Daoy (cell line): ENCODE results near the gene RAD51B. TPM values are rescaled to one million over a fixed set of nuclear protein-coding genes. Genes with fewer than 3 reads are reported as not detected.

Experiments used
- DNase-seq: peaks from one replicate; pipeline ENCODE4 v3.0.0-alpha.2; 2015; ENCODE audit warnings: low read depth
- total RNA-seq: library from RNA; depleted of rRNA; stranded (reverse); fragments of >200 nt; shearing (Covaris generic); gene quantifications from 2 replicates; pipeline ENCODE4 v1.2.3, GENCODE V29; 2014

RAD51B gene
- total RNA-seq, 1 experiment from 2014 or later: 15.8 TPM

GRCh38 chr14:68143341-68143841 is 323.8 kb downstream of the RAD51B start:
- peak; percentile 83 for DNase-seq

DNA sequence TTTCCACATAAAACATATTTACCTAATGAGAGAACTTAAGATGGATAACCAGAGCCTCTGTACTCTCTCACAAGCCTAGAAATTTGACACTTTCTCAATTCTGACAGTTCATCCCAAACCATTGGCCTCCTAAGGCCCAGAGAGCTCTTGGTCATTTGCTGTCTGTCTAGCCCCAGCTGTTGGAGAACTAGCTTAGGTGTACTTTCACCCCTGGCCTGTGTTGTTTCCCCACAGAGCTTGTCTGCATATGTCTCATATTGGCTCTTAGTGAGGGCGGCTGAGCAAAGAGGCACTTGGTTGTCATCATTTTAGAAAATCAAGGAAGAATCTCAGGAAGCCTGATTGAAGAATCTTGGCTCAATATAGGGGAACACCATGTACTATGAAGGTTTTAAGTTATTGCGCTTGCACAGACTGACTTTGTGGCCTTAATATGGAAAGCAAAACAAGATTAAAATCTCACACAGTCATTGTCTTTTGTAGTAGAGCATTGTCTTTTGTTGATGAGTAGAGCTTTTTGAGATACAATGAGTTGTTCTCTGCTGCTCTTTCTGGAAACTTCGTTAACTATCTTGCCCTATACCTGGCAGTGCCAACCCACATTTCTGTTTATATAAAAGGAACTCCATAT is 324.6 kb downstream of the RAD51B start:
- DNase-seq: peak; percentile 20

- peak; percentile 43 for DNase-seq
Observed at GRCh38 chr14:68145036-68145435, 325.5 kb downstream of the RAD51B start.

GRCh38 chr14:68145539-68145938 is 326.0 kb downstream of the RAD51B start:
- no peak for DNase-seq

GRCh38 chr14:68146818-68147217 is 327.2 kb downstream of the RAD51B start:
- DNase-seq: peak; percentile 95

- DNase-seq: no peak
Observed at GRCh38 chr14:68147303-68147702, 327.7 kb downstream of the RAD51B start.

DNA sequence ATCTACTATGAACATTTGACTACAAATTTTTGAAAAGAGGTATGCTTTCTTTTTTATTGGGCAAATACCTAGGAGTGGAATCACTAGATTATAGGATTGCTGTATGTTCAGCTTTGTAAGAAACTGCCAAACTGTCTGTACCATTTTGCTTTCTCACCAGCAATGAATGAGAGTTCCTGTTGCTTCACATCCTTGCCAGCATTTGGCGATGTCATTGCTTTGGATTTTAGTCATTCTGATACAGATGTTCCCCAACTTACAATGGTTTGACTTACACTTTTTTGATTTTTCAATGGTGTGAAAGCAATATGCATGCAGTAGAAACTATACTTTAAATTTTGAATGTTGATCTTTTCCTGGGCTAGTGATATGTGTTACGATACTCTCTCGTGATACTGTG is 328.7 kb downstream of the RAD51B start:
- DNase-seq: peak; percentile 38

GRCh38 chr14:68148763-68149162 is 329.2 kb downstream of the RAD51B start:
- no peak for DNase-seq

GRCh38 chr14:68153275-68153674 is 333.7 kb downstream of the RAD51B start:
- DNase-seq: no peak

DNA sequence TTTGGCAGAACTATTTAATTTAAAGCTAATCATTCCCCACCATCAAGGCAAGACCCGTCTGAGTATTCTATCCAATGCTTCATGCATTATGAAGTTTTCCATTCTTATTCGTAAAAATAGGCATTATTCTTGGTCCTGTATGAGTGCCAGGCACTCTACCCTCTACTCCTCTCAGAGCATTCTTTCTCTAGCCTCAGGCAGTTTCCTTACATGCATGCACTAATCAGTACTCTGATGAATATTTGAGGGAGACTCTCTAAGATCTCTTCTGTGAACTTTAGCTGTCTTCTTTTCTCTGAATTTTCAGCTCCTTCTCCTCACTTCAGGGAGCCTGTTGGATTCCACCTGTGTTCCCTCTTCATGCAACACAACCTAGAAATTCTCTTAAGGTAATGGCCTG is 334.7 kb downstream of the RAD51B start:
- DNase-seq: no peak

- peak; percentile 56 for DNase-seq
Observed at GRCh38 chr14:68157971-68158371, 338.4 kb downstream of the RAD51B start.

GRCh38 chr14:68158640-68159039 is 339.1 kb downstream of the RAD51B start:
- DNase-seq: no peak

DNA sequence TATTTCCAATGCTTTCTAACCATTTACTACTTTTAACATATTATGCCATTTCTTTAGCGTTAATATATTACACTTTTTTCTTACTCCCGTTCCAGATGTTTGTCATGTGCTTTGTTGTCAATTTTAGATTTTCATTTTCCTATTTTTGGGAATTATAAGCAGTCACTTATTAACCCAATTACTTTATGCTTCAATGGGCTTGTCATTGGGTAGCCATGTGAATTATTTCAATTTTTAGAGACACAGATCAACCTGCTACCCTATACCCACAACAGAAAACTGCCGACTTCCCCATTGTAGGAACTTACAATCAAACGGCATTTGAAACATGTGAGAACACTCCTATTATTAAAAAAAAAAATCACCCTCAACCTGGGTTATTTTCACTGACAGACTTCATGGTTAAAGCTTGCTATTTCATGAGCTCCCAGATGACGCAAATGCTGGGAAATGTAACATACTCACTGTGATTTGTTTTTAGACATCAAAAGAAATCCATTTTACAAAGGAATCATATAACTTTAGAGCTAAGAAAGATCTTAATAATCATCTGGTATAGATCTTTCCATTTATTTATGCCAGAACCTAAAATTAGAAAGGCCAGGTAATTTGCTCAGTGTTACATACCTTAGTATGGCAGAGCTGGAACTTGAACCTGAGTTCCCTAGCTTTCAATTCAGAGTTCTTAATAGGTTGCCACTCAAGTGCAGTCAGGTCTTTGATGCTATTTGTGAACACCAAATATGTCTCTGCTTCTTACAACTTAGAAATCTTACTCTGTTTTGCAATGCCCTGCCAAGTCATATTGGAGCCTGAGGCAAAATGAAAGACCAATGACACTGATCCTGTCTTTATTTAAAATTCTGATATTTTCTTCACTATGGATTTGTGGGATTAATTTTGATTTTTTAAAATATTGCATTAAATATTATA is 340.4 kb downstream of the RAD51B start:
- no peak for DNase-seq

GRCh38 chr14:68160779-68161546 is 341.4 kb downstream of the RAD51B start:
- no peak for DNase-seq

GRCh38 chr14:68162887-68163286 is 343.3 kb downstream of the RAD51B start:
- no peak for DNase-seq

GRCh38 chr14:68164711-68165113 is 345.1 kb downstream of the RAD51B start:
- DNase-seq: no peak

DNA sequence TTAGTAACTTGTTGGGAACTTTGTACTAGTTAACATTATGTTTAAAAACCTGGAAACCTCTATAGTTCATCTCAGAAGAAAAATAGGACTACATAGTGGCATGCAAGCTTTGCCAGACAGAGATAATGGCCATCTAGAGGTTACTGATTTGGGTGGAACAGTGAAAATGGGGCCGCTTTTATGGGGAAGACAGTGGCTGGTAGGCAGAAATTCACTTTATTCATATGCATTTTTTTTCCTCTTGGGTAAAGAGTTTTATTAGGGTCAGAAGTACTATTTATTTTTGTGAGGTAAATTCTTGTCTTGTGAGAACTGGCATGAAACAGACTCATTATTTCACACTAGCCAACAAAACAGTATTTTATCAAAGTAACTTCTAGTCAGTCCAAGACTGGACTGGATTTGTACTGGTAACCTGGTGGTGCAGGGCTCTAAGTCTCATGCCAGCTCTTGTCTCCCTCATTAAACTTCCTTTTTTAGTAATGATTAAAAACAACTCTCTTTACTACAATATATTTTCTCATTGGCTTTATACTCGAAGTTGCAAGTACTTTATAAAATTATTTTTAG is 345.8 kb downstream of the RAD51B start:
- DNase-seq: no peak

GRCh38 chr14:68166731-68167382 is 347.3 kb downstream of the RAD51B start:
- no peak for DNase-seq

- peak; percentile 20 for DNase-seq
Observed at GRCh38 chr14:68167383-68168087, 348.0 kb downstream of the RAD51B start.

- DNase-seq: no peak
Observed at GRCh38 chr14:68168460-68169109, 349.0 kb downstream of the RAD51B start.
